Vagina (tissue), 2 donors: Measurements from ENCODE around the gene TANGO2. TPM values are rescaled to one million over a fixed set of nuclear protein-coding genes. Genes with fewer than 3 reads are reported as not detected.

Experiments used
- DNase-seq, 2 donors: peaks; one replicate each; pipeline ENCODE4 v3.0.0-alpha.2; 2017; ENCODE audit errors: extremely low spot score in 2 of 2
- H3K27ac ChIP-seq: fragments of 200-600 bp; sonication (generic); one replicate; pipeline ENCODE4 v1.5.1; 2019
- H3K27me3 ChIP-seq: fragments of 200-600 bp; sonication (generic); one replicate; pipeline ENCODE4 v1.5.1; 2019
- H3K36me3 ChIP-seq, 2 donors: fragments of 200-600 bp; sonication (generic); one replicate each; pipeline ENCODE4 v1.5.1; 2017 to 2019
- H3K4me1 ChIP-seq: fragments of 200-600 bp; sonication (generic); one replicate; pipeline ENCODE4 v1.5.1; 2019
- H3K4me3 ChIP-seq, 2 donors: fragments of 200-600 bp; sonication (generic); 1 replicate in 1 of 2; 2 replicates in 1 of 2; pipeline ENCODE4 v1.5.1; 2016 to 2019
- H3K9me3 ChIP-seq: fragments of 200-600 bp; sonication (generic); one replicate; pipeline ENCODE4 v1.5.1; 2019
- CTCF ChIP-seq, 3 experiments: fragments of 450-650 bp in 2 of 3; fragments of 200-600 bp in 1 of 3; sonication (generic) in 1 of 3; IDR thresholded peaks; one replicate each; pipeline ENCODE4 v1.5.1; 2017 to 2019; ENCODE audit warnings: antibody characterized with exemption in 3 of 3, mild to moderate bottlenecking in 2 of 3, moderate library complexity in 2 of 3
- POLR2A ChIP-seq, 2 donors: fragments of 450-650 bp; IDR thresholded peaks; one replicate each; pipeline ENCODE4 v1.6.1; 2017; ENCODE audit warnings: antibody characterized with exemption in 2 of 2, mild to moderate bottlenecking in 2 of 2, moderate library complexity in 2 of 2
- POLR2AphosphoS5 ChIP-seq, 2 donors: sonication (generic); formaldehyde crosslinking; IDR thresholded peaks; one replicate each; pipeline ENCODE4 v1.9.0; 2017; ENCODE audit warnings: antibody characterized with exemption in 2 of 2, mild to moderate bottlenecking in 2 of 2, low read depth in 1 of 2; ENCODE audit not compliant: insufficient read depth in 1 of 2
- intact Hi-C: fragments of 100-400 bp; cut with DNase I; formaldehyde crosslinking; loops from one replicate; pipeline ENCODE4 v1.15.1; 2023
- total RNA-seq: library from RNA; depleted of rRNA; stranded (reverse); fragments of >200 nt; gene quantifications from one replicate; pipeline ENCODE4 v1.2.3, GENCODE V29; 2016

The TANGO2 gene
- total RNA-seq, 1 donor from 2014 or later, result 21.4 TPM

GRCh38 chr22:19992481-19992911 lies 28.4 kb upstream of the TANGO2 start:
- TF ChIP-seq CTCF (IDR thresholded peaks at IDR 0.05), result no peak
- no peak for TF ChIP-seq POLR2A (IDR thresholded peaks at IDR 0.05)
- TF ChIP-seq POLR2AphosphoS5 (IDR thresholded peaks at IDR 0.05; ENCODE audit: insufficient read depth in 1 of 2, low read depth in 1 of 2), result no peak

GRCh38 chr22:19992921-19993355 lies 28.0 kb upstream of the TANGO2 start:
- H3K36me3 ChIP-seq, result no peaks in the 10 kb centered on the region
- intact Hi-C loops, result no loop called here
- H3K4me1 ChIP-seq, result peaks cover 8% of the 10 kb centered on the region
- no peak for DNase-seq
- no peaks in the 10 kb centered on the region for H3K27me3 ChIP-seq
- H3K4me3 ChIP-seq, result no peak overlapping the region
- no peaks in the 10 kb centered on the region for H3K9me3 ChIP-seq
- H3K27ac ChIP-seq, result no peak overlapping the region
- TF ChIP-seq POLR2A (IDR thresholded peaks at IDR 0.05) (no peak), POLR2AphosphoS5 (IDR thresholded peaks at IDR 0.05; ENCODE audit: insufficient read depth in 1 of 2, low read depth in 1 of 2) (no peak), CTCF (IDR thresholded peaks at IDR 0.05) (no peak)

More at GRCh38 chr22:19992481-19992911, 28.4 kb upstream of the TANGO2 start:
- Histone ChIP-seq H3K4me3 (no peak overlapping the region), H3K36me3 (no peaks in the 10 kb centered on the region), H3K27ac (no peak overlapping the region), H3K4me1 (peaks cover 8% of the 10 kb centered on the region), H3K9me3 (no peaks in the 10 kb centered on the region), H3K27me3 (no peaks in the 10 kb centered on the region)
- intact Hi-C loops, result no loop called here
- no peak for DNase-seq

- DNase-seq, result no peak
- Histone ChIP-seq H3K4me3 (no peak overlapping the region), H3K9me3 (no peaks in the 10 kb centered on the region), H3K36me3 (no peaks in the 10 kb centered on the region), H3K27ac (no peak overlapping the region), H3K4me1 (peaks cover 8% of the 10 kb centered on the region), H3K27me3 (no peaks in the 10 kb centered on the region)
- TF ChIP-seq CTCF (IDR thresholded peaks at IDR 0.05) (no peak), POLR2AphosphoS5 (IDR thresholded peaks at IDR 0.05; ENCODE audit: insufficient read depth in 1 of 2, low read depth in 1 of 2) (no peak)
- intact Hi-C loops, result no loop called here
Measured at GRCh38 chr22:19993926-19994325, 27.0 kb upstream of the TANGO2 start.

GRCh38 chr22:19994851-19995610 lies 25.9 kb upstream of the TANGO2 start:
- Histone ChIP-seq H3K36me3 (no peaks in the 10 kb centered on the region), H3K27ac (no peak overlapping the region), H3K4me1 (peaks cover 8% of the 10 kb centered on the region), H3K9me3 (no peaks in the 10 kb centered on the region), H3K27me3 (no peaks in the 10 kb centered on the region), H3K4me3 (no peak overlapping the region)
- no peak for TF ChIP-seq POLR2A (IDR thresholded peaks at IDR 0.05)
- TF ChIP-seq CTCF (IDR thresholded peaks at IDR 0.05), result no peak
- intact Hi-C loops, result no loop called here
- no peak for DNase-seq

GRCh38 chr22:19995611-19996339 lies 25.1 kb upstream of the TANGO2 start:
- DNase-seq, result no peak
- no peaks in the 10 kb centered on the region for H3K36me3 ChIP-seq
- H3K27ac ChIP-seq, result no peak overlapping the region
- peaks cover 8% of the 10 kb centered on the region for H3K4me1 ChIP-seq
- no peaks in the 10 kb centered on the region for H3K9me3 ChIP-seq
- TF ChIP-seq POLR2AphosphoS5 (IDR thresholded peaks at IDR 0.05; ENCODE audit: insufficient read depth in 1 of 2, low read depth in 1 of 2) (no peak), POLR2A (IDR thresholded peaks at IDR 0.05) (no peak), CTCF (IDR thresholded peaks at IDR 0.05) (no peak)
- no peaks in the 10 kb centered on the region for H3K27me3 ChIP-seq
- intact Hi-C loops, result no loop called here
- H3K4me3 ChIP-seq, result no peak overlapping the region
